HepG2 (cell line): ENCODE results near the gene MRPL18. TPM values are rescaled to one million over a fixed set of nuclear protein-coding genes. Genes with fewer than 3 reads are reported as not detected.

Experiments
- ATM ChIP-seq: fragments of 450-650 bp; IDR thresholded peaks from 2 replicates; pipeline ENCODE4 v1.7.1; 2017; ENCODE audit warnings: mild to moderate bottlenecking, borderline replicate concordance
- HOXA9 ChIP-seq: sonication (generic); formaldehyde crosslinking; IDR thresholded peaks from 2 replicates; pipeline ENCODE4 v1.8.1; 2022; ENCODE audit warnings: missing genetic modification reagents, mild to moderate bottlenecking, moderate library complexity, borderline replicate concordance
- NRL ChIP-seq: sonication (generic); formaldehyde crosslinking; IDR thresholded peaks from 2 replicates; pipeline ENCODE4 v1.5.0; 2020; ENCODE audit warnings: missing genetic modification reagents, mild to moderate bottlenecking, moderate library complexity, borderline replicate concordance
- RFXANK ChIP-seq: IDR thresholded peaks from 2 replicates; pipeline ENCODE4 v1.6.1; 2016
- SMAD3 ChIP-seq: sonication (generic); formaldehyde crosslinking; IDR thresholded peaks from 2 replicates; pipeline ENCODE4 v1.4.0; 2020; ENCODE audit warnings: missing genetic modification reagents
- STAG1 ChIP-seq: sonication (generic); formaldehyde crosslinking; IDR thresholded peaks from 2 replicates; pipeline ENCODE4 v1.4.0; 2020; ENCODE audit warnings: missing genetic modification reagents
- ZMYM2 ChIP-seq: sonication (generic); formaldehyde crosslinking; IDR thresholded peaks from 2 replicates; pipeline ENCODE4 v1.8.0; 2022; ENCODE audit warnings: mild to moderate bottlenecking, missing genetic modification reagents
- ZNF12 ChIP-seq: sonication (generic); formaldehyde crosslinking; IDR thresholded peaks from 2 replicates; pipeline ENCODE4 v1.5.0; 2020; ENCODE audit warnings: missing genetic modification reagents
- ZNF24 ChIP-seq: fragments of 450-650 bp; IDR thresholded peaks from 2 replicates; pipeline ENCODE4 v1.6.1; 2017; ENCODE audit warnings: antibody characterized with exemption, mild to moderate bottlenecking
- ZNF562 ChIP-seq: sonication (generic); formaldehyde crosslinking; IDR thresholded peaks from 2 replicates; pipeline ENCODE4 v1.8.0; 2022; ENCODE audit warnings: missing genetic modification reagents, borderline replicate concordance
- ZNF619 ChIP-seq: sonication (generic); formaldehyde crosslinking; IDR thresholded peaks from 2 replicates; pipeline ENCODE4 v1.4.0; 2020; ENCODE audit warnings: mild to moderate bottlenecking, missing genetic modification reagents
- ZNF737 ChIP-seq: sonication (generic); formaldehyde crosslinking; IDR thresholded peaks from 2 replicates; pipeline ENCODE4 v1.5.0; 2020; ENCODE audit warnings: missing genetic modification reagents, mild to moderate bottlenecking, borderline replicate concordance
- ZNF780A ChIP-seq: sonication (generic); formaldehyde crosslinking; IDR thresholded peaks from 2 replicates; pipeline ENCODE4 v1.8.0; 2022; ENCODE audit warnings: mild to moderate bottlenecking, missing genetic modification reagents, moderate library complexity
- ZSCAN21 ChIP-seq: sonication (generic); formaldehyde crosslinking; IDR thresholded peaks from 2 replicates; pipeline ENCODE4 v1.8.0; 2022; ENCODE audit warnings: mild to moderate bottlenecking, missing genetic modification reagents, moderate library complexity, borderline replicate concordance
- polyA plus RNA-seq, 8 experiments: library from polyadenylated mRNA; depleted of rRNA in 3 of 8; stranded (reverse) in 7 of 8; unstranded in 1 of 8; fragments of >200 nt; fragmentation: Illumina TruSeq in 4 of 8; extraction: Trizol in 4 of 8; gene quantifications; 2 replicates each; pipeline versions ENCODE4 v1.2.1 to v1.2.3, GENCODE V29; 2011 to 2016; ENCODE audit warnings: low read depth in 4 of 8, missing spikeins in 1 of 8, mixed read lengths in 1 of 8; ENCODE audit not compliant: insufficient read depth in 1 of 8
- total RNA-seq, 5 experiments: library from RNA; depleted of rRNA; stranded (reverse); fragments of >200 nt; fragmentation: Illumina TruSeq; extraction: Trizol; gene quantifications; 2 replicates each; pipeline ENCODE4 v1.2.3, GENCODE V29; 2016; ENCODE audit warnings: low read depth in 1 of 5
- TF ChIP-seq, protein P1 (sequence below): sonication (generic); formaldehyde crosslinking; IDR thresholded peaks from 2 replicates; pipeline ENCODE4 v1.5.0; 2020; ENCODE audit warnings: mild to moderate bottlenecking, missing genetic modification reagents
- TF ChIP-seq, protein P2 (sequence below): sonication (generic); formaldehyde crosslinking; IDR thresholded peaks from 2 replicates; pipeline ENCODE4 v1.4.0; 2020; ENCODE audit warnings: mild to moderate bottlenecking, missing genetic modification reagents
- TF ChIP-seq, protein P3 (sequence below): fragments of 450-650 bp; IDR thresholded peaks from 2 replicates; pipeline ENCODE4 v1.6.1; 2016
- TF ChIP-seq, protein P4 (sequence below): IDR thresholded peaks from 2 replicates; pipeline ENCODE4 v1.6.1; 2018; ENCODE audit warnings: missing genetic modification reagents
- TF ChIP-seq, protein P5 (sequence below): sonication (generic); formaldehyde crosslinking; IDR thresholded peaks from 2 replicates; pipeline ENCODE4 v1.4.0; 2020; ENCODE audit warnings: mild to moderate bottlenecking, missing genetic modification reagents
- TF ChIP-seq, protein P6 (sequence below): sonication (generic); formaldehyde crosslinking; IDR thresholded peaks from 2 replicates; pipeline ENCODE4 v1.5.0; 2020; ENCODE audit warnings: mild to moderate bottlenecking, low read depth, missing genetic modification reagents, borderline replicate concordance
- TF ChIP-seq, protein P7 (sequence below): sonication (generic); formaldehyde crosslinking; IDR thresholded peaks from 2 replicates; pipeline ENCODE4 v1.4.0; 2020; ENCODE audit warnings: mild to moderate bottlenecking, missing genetic modification reagents

Gene MRPL18
- total and polyA plus RNA-seq, 2 of the 13 experiments (the other 11 are each of a cell fraction or from before 2014, with no cell fraction given), result 85.6 to 176 TPM

DNA sequence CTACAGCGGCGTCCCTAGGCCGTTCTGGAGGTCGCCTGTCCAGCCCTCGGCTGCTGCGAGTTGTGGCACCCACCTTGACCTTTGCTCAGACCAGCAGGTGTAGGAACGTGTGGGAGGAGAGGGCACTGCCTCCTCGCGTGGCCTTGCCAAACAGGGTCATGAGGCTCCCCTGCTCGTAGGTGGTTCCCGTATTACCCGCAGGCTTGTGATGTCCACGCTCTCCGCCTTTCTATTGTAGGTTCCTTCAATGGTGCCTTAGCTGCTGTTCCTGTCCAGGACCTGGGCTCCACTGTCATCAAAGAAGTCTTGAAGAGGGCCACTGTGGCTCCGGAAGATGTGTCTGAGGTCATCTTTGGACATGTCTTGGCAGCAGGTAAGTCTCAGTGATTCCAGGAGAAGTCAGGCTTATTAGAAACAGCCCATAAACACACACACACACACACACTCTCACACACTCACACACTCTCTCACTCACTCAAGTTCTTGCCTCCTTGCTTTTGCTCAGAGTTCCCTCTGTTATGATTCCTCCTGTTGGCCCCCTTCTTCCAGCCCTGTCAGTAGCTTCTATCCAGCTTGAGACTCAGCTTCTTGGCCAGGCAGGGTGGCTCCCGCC, 27.5 kb upstream of the MRPL18 start (continued):
- TF ChIP-seq, protein P1, sequence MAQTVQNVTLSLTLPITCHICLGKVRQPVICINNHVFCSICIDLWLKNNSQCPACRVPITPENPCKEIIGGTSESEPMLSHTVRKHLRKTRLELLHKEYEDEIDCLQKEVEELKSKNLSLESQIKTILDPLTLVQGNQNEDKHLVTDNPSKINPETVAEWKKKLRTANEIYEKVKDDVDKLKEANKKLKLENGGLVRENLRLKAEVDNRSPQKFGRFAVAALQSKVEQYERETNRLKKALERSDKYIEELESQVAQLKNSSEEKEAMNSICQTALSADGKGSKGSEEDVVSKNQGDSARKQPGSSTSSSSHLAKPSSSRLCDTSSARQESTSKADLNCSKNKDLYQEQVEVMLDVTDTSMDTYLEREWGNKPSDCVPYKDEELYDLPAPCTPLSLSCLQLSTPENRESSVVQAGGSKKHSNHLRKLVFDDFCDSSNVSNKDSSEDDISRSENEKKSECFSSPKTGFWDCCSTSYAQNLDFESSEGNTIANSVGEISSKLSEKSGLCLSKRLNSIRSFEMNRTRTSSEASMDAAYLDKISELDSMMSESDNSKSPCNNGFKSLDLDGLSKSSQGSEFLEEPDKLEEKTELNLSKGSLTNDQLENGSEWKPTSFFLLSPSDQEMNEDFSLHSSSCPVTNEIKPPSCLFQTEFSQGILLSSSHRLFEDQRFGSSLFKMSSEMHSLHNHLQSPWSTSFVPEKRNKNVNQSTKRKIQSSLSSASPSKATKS (CRISPR knock-in tag), result no peak
- TF ChIP-seq HOXA9 (CRISPR knock-in tag), result no peak
- no peak; the same call in 1 of the 2 replicates for TF ChIP-seq STAG1 (CRISPR knock-in tag)
- no peak for TF ChIP-seq ZNF619 (CRISPR knock-in tag)
- TF ChIP-seq, protein P2, sequence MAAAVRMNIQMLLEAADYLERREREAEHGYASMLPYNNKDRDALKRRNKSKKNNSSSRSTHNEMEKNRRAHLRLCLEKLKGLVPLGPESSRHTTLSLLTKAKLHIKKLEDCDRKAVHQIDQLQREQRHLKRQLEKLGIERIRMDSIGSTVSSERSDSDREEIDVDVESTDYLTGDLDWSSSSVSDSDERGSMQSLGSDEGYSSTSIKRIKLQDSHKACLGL (CRISPR knock-in tag), result no peak; the same call in 1 of the 2 replicates
- no peak for TF ChIP-seq ZNF780A
- TF ChIP-seq SMAD3, result no peak; the same call in 1 of the 2 replicates
- no peak for TF ChIP-seq RFXANK
- TF ChIP-seq, protein P3, sequence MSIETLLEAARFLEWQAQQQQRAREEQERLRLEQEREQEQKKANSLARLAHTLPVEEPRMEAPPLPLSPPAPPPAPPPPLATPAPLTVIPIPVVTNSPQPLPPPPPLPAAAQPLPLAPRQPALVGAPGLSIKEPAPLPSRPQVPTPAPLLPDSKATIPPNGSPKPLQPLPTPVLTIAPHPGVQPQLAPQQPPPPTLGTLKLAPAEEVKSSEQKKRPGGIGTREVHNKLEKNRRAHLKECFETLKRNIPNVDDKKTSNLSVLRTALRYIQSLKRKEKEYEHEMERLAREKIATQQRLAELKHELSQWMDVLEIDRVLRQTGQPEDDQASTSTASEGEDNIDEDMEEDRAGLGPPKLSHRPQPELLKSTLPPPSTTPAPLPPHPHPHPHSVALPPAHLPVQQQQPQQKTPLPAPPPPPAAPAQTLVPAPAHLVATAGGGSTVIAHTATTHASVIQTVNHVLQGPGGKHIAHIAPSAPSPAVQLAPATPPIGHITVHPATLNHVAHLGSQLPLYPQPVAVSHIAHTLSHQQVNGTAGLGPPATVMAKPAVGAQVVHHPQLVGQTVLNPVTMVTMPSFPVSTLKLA, result 0 out of 2 replicates have a peak, but pooled peaks have one; percentile 4
- no peak for TF ChIP-seq ZNF562 (CRISPR knock-in tag)
- TF ChIP-seq ZNF24, result no peak
- TF ChIP-seq, protein P4, sequence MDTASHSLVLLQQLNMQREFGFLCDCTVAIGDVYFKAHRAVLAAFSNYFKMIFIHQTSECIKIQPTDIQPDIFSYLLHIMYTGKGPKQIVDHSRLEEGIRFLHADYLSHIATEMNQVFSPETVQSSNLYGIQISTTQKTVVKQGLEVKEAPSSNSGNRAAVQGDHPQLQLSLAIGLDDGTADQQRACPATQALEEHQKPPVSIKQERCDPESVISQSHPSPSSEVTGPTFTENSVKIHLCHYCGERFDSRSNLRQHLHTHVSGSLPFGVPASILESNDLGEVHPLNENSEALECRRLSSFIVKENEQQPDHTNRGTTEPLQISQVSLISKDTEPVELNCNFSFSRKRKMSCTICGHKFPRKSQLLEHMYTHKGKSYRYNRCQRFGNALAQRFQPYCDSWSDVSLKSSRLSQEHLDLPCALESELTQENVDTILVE (CRISPR knock-in tag), result no peak
- no peak; the same call in 1 of the 2 replicates for TF ChIP-seq NRL (CRISPR knock-in tag)
- TF ChIP-seq ZSCAN21 (CRISPR knock-in tag), result peak; percentile 93
- TF ChIP-seq, protein P5, sequence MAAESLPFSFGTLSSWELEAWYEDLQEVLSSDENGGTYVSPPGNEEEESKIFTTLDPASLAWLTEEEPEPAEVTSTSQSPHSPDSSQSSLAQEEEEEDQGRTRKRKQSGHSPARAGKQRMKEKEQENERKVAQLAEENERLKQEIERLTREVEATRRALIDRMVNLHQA, result no peak
- TF ChIP-seq ZMYM2, result no peak; the same call in 1 of the 2 replicates
- TF ChIP-seq, protein P6, sequence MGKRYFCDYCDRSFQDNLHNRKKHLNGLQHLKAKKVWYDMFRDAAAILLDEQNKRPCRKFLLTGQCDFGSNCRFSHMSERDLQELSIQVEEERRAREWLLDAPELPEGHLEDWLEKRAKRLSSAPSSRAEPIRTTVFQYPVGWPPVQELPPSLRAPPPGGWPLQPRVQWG (CRISPR knock-in tag), result no peak
- TF ChIP-seq ATM, result no peak
- peak; percentile 97; the same call in 1 of the 2 replicates for TF ChIP-seq ZNF737 (CRISPR knock-in tag)
- TF ChIP-seq ZNF12 (CRISPR knock-in tag), result peak; percentile 81
- TF ChIP-seq, protein P7, sequence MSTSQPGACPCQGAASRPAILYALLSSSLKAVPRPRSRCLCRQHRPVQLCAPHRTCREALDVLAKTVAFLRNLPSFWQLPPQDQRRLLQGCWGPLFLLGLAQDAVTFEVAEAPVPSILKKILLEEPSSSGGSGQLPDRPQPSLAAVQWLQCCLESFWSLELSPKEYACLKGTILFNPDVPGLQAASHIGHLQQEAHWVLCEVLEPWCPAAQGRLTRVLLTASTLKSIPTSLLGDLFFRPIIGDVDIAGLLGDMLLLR (CRISPR knock-in tag), result peak; percentile 39; the same call in 1 of the 2 replicates
